Mucosa of descending colon (tissue), 3 donors: ENCODE measurements around the gene HPGD. TPM values are rescaled to one million over a fixed set of nuclear protein-coding genes. Genes with fewer than 3 reads are reported as not detected.

ENCODE experiments used
- ATAC-seq: fragments of 200-7000 bp; cut with Tn5 transposase; one replicate; pipeline ENCODE4 v1.9.1; 2020; ENCODE audit warnings: mild to moderate bottlenecking, moderate library complexity
- DNase-seq, 3 donors: peaks; one replicate each; pipeline ENCODE4 v3.0.0-alpha.2; 2020
- H3K36me3 ChIP-seq: fragments of 200-600 bp; one replicate; pipeline ENCODE4 v1.8.0; 2021; ENCODE audit warnings: low read depth, mild to moderate bottlenecking
- H3K4me1 ChIP-seq: fragments of 200-600 bp; one replicate; pipeline ENCODE4 v1.8.0; 2021; ENCODE audit warnings: low read depth, mild to moderate bottlenecking
- H3K4me3 ChIP-seq: fragments of 200-600 bp; one replicate; pipeline ENCODE4 v1.8.0; 2021; ENCODE audit warnings: mild to moderate bottlenecking
- H3K9me3 ChIP-seq: fragments of 200-600 bp; one replicate; pipeline ENCODE4 v1.8.0; 2021; ENCODE audit warnings: mild to moderate bottlenecking
- intact Hi-C, 2 donors: fragments of 100-400 bp; cut with DNase I in 1 of 2; cut with micrococcal nuclease in 1 of 2; formaldehyde crosslinking; loops; one replicate each; pipeline versions ENCODE4 v1.11.0 to v1.11.1; 2022; cut with DNase I, micrococcal nuclease
- total RNA-seq, 3 donors: library from RNA; stranded (reverse); fragmentation: NEBNext Ultra II Directional in 2 of 3; extraction: Animal tissue kit (Norgen Biotek cat#: 25700) in 2 of 3; gene quantifications; one replicate each; pipeline versions ENCODE4 v1.2.1 to v1.2.4, GENCODE V29; 2021 to 2023
- TF ChIP-seq, protein P1 (sequence below): fragments of 200-600 bp; IDR thresholded peaks from one replicate; pipeline ENCODE4 v1.8.0; 2022; ENCODE audit warnings: antibody characterized with exemption, mild to moderate bottlenecking
- donor health status: DM: no; HTN: no; CAD: no; lungs with moderate emphysema.
- donor health status: DM: no; HTN: no; CAD: no.
- donor health status: DM: no; HTN: yes; CAD: no.

The HPGD gene
- total RNA-seq, 3 donors from 2014 or later, result 177 to 256 (median 237) TPM

DNA sequence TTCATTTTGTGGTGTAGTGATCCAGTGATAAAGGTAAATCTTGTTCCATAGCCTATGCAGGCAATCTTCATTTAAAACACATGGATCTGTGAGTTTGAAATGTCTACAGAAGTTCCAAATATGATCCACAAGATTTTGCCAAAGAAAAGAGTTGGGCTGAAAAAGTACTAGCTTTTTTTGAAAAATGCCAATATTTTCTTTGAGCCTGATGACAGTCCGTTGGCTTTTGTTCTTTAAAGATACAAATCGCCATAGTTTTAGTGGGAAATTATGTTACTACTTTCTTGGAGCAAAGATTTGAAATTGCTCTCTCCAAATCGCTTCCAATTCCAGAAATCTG is 71.5 kb downstream of the HPGD start:
- intact Hi-C loops, result no loop called here

DNA sequence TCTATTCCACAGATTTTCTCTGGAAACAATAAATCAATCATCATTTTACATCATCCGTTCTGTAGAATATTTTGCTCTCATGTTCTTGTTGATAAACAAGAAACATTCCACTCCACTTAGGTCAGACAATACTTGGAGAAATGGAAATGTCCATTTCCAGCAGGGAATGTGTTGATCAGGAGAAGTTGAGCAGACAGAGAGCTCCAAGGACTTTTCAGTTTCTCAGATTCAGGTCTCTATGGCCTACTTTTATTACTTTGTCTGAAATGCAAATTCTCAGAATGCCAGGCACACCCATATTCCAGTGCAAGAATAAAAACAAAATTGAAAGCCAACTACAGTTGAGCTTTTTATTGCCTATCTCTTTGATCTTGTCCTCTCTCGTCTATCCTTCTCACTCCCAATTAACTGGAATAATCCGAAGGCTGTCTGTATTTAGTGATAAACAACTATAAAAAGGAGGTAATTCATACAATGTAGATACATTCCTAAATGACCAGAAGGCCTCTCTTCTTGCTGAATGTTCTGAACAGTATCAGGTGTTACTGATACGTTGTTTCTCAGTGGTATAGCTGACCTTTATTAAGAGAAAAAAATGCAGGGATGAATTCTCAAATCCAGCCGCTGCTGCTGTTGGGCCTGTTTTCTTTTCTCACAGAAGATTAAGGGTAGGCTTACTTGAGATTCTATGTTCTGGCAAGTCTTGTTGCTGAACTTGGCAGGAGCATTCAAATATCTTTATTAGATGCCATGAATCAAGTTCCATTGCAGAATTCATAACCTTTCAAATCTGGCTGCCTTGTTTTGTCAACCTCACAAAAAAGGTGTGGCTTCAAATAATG is 72.1 kb downstream of the HPGD start:
- Histone ChIP-seq H3K36me3 (no peaks in the 10 kb centered on the region), H3K9me3 (no peaks in the 10 kb centered on the region), H3K4me1 (peaks cover 25% of the 10 kb centered on the region), H3K4me3 (no peak overlapping the region)
- ATAC-seq, result peak; percentile 38
- intact Hi-C loops, result no loop called here
- no peak for DNase-seq
- TF ChIP-seq, protein P1, sequence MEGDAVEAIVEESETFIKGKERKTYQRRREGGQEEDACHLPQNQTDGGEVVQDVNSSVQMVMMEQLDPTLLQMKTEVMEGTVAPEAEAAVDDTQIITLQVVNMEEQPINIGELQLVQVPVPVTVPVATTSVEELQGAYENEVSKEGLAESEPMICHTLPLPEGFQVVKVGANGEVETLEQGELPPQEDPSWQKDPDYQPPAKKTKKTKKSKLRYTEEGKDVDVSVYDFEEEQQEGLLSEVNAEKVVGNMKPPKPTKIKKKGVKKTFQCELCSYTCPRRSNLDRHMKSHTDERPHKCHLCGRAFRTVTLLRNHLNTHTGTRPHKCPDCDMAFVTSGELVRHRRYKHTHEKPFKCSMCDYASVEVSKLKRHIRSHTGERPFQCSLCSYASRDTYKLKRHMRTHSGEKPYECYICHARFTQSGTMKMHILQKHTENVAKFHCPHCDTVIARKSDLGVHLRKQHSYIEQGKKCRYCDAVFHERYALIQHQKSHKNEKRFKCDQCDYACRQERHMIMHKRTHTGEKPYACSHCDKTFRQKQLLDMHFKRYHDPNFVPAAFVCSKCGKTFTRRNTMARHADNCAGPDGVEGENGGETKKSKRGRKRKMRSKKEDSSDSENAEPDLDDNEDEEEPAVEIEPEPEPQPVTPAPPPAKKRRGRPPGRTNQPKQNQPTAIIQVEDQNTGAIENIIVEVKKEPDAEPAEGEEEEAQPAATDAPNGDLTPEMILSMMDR, result no peak

More for the DNA sequence above, 71.5 kb downstream of the HPGD start:
- Histone ChIP-seq H3K36me3 (no peaks in the 10 kb centered on the region), H3K9me3 (no peaks in the 10 kb centered on the region), H3K4me1 (peaks cover 26% of the 10 kb centered on the region), H3K4me3 (no peak overlapping the region)
- ATAC-seq (no peak), DNase-seq (no peak)
- TF ChIP-seq, protein P1, result no peak

DNA sequence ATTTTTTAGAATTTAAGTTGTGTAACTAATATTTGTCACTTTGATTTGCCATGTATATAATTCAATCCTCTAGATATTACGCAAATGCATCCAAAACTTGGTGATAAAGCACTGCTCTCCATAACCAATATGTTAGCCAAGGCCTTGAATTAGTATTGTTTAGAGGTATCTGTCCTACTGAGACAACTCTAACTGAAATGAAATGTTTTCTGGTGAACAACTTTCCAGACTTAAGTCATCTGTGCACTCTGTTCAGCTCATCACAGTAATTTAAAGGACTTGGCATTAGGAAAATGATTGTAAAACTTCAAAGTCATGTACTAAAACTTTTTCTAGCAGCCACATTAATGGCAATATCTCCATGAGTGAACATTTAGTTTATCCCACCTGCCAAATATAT is 73.1 kb downstream of the HPGD start:
- TF ChIP-seq, protein P1, result no peak
- Histone ChIP-seq H3K36me3 (no peaks in the 10 kb centered on the region), H3K4me3 (no peak overlapping the region), H3K9me3 (no peaks in the 10 kb centered on the region), H3K4me1 (peaks cover 21% of the 10 kb centered on the region)
- no peak for ATAC-seq
- no peak for DNase-seq
- intact Hi-C loops, result no loop called here

DNA sequence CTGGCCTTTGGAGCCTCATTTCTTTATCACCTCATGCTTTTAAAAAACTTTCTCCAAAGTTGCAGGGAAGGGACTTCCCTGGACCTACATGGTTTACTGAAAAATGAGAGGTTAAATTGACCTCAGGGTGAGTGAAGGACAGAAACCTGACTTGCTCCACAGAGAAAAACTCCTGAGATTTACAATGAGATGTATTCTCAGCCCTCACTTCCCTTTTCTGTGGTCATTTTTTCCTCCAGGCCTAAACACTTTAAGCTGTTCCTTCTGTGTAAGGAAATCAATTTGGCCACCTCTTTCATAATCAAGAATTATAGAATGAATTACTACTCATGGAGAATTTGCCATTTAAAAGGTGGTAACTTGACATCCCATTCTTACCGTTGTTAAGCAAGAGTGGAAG is 77.9 kb downstream of the HPGD start:
- intact Hi-C loops, result no loop called here
- no peak overlapping the region for H3K4me3 ChIP-seq
- no peaks in the 10 kb centered on the region for H3K9me3 ChIP-seq
- H3K36me3 ChIP-seq, result no peaks in the 10 kb centered on the region
- ATAC-seq, result no peak
- H3K4me1 ChIP-seq, result peaks cover 4% of the 10 kb centered on the region
- TF ChIP-seq, protein P1, result no peak
- no peak for DNase-seq

Other genes with a start within 250 kb of the HPGD start
- gene FBXO8, start 238.8 kb downstream of the HPGD start, total RNA-seq, result 10 to 100 TPM; 25.1 to 41.2 (median 35.4) TPM
- 10 to 100 TPM; 13.7 to 28.7 (median 14.7) TPM for gene CEP44, start 238.6 kb downstream of the HPGD start, total RNA-seq